A549 (cell line): Measurements from ENCODE around the gene HBG1. TPM values are rescaled to one million over a fixed set of nuclear protein-coding genes. Genes with fewer than 3 reads are reported as not detected.

Experiments used
- ATAC-seq, 2 experiments: fragments of 200-7000 bp in 1 of 2; fragments of >200 bp in 1 of 2; cut with Nextera tagmentation in 1 of 2; cut with Tn5 transposase in 1 of 2; 3 replicates each; pipeline versions ENCODE4 v1.8.0 to v1.9.1; 2018 to 2020; ENCODE audit warnings: mild to moderate bottlenecking in 1 of 2, moderate library complexity in 1 of 2
- CTCF ChIA-PET: fragments of 300-600 bp; sonication (Branson Sonifier 250); formaldehyde crosslinking; extraction: SDS; loops from one replicate; lab custom pipeline; 2021; ENCODE audit warnings: antibody characterized with exemption, inconsistent platforms; lab: Yijun Ruan, JAX
- POLR2A ChIA-PET: fragments of 350-600 bp; formaldehyde crosslinking; extraction: SDS; loops from one replicate; lab custom pipeline; 2021; ENCODE audit warnings: antibody characterized with exemption, inconsistent platforms; lab: Yijun Ruan, JAX
- DNase-seq, 2 experiments: peaks; one replicate each; pipeline versions ENCODE4 v3.0.0 to v3.0.0-alpha.2; 2011 to 2016; ENCODE audit warnings: low read depth in 1 of 2, low spot score in 1 of 2
- FAIRE-seq: peaks from 2 replicates; lab custom pipeline; 2011; peaks lifted over from hg19 to GRCh38; lab: Jason Lieb, UNC
- H3K27ac ChIP-seq, 2 experiments: fragments of >200 bp; sonication (Bioruptor Twin); formaldehyde crosslinking; 3 replicates each; pipeline ENCODE4 v1.5.1; 2016 to 2017
- H3K4me1 ChIP-seq: fragments of >200 bp; sonication (Bioruptor Twin); formaldehyde crosslinking; 3 replicates; pipeline ENCODE4 v1.6.1; 2016
- H3K4me2 ChIP-seq: fragments of >200 bp; sonication (Bioruptor Twin); formaldehyde crosslinking; 3 replicates; pipeline ENCODE4 v1.6.1; 2016
- H3K4me3 ChIP-seq: fragments of >200 bp; sonication (Bioruptor Twin); formaldehyde crosslinking; 3 replicates; pipeline ENCODE4 v1.5.1; 2016
- H3K9me3 ChIP-seq: fragments of >200 bp; sonication (Bioruptor Twin); formaldehyde crosslinking; 3 replicates; pipeline ENCODE4 v1.6.1; 2016
- BCL3 ChIP-seq: fragments of >200 bp; sonication (Bioruptor Twin); formaldehyde crosslinking; IDR thresholded peaks from 3 replicates; pipeline ENCODE4 v1.6.1; 2016
- CEBPB ChIP-seq, 2 experiments: fragments of >200 bp in 1 of 2; sonication (Bioruptor Twin) in 1 of 2; formaldehyde crosslinking in 1 of 2; IDR thresholded peaks; 2 replicates each; pipeline ENCODE4 v1.6.1; 2012 to 2016
- EHF ChIP-seq: fragments of 250-450 bp; sonication (Bioruptor Pico); IDR thresholded peaks from 2 replicates; pipeline ENCODE4 v1.5.0; 2020; ENCODE audit warnings: mild to moderate bottlenecking
- ELK1 ChIP-seq: fragments of 150-350 bp; IDR thresholded peaks from 2 replicates; pipeline ENCODE4 v1.6.1; 2014; ENCODE audit warnings: low read depth, mild to moderate bottlenecking, low read length
- ESRRA ChIP-seq: fragments of 150-350 bp; IDR thresholded peaks from 2 replicates; pipeline ENCODE4 v1.6.1; 2014; ENCODE audit warnings: mild to moderate bottlenecking, low read length, borderline replicate concordance
- FOXS1 ChIP-seq: fragments of 250-450 bp; sonication (Bioruptor Pico); IDR thresholded peaks from 2 replicates; pipeline ENCODE4 v1.5.0; 2020; ENCODE audit warnings: mild to moderate bottlenecking, moderate library complexity
- GATA3 ChIP-seq: IDR thresholded peaks from 2 replicates; pipeline ENCODE4 v1.6.1; 2012; ENCODE audit warnings: borderline replicate concordance
- HDAC2 ChIP-seq: fragments of 200-600 bp; sonication (generic); IDR thresholded peaks from 2 replicates; pipeline ENCODE4 v1.6.1; 2016
- HMGXB4 ChIP-seq: fragments of 250-450 bp; sonication (Bioruptor Pico); IDR thresholded peaks from 2 replicates; pipeline ENCODE4 v1.5.0; 2021; ENCODE audit warnings: mild to moderate bottlenecking, moderate library complexity, borderline replicate concordance
- HOXB13 ChIP-seq: fragments of 250-450 bp; sonication (Bioruptor Pico); IDR thresholded peaks from 2 replicates; pipeline ENCODE4 v1.5.0; 2020; ENCODE audit warnings: low read depth, mild to moderate bottlenecking, moderate library complexity
- JUNB ChIP-seq: fragments of >200 bp; sonication (Bioruptor Twin); formaldehyde crosslinking; IDR thresholded peaks from 2 replicates; pipeline ENCODE4 v1.6.1; 2016
- KDM1A ChIP-seq: fragments of 200-600 bp; sonication (generic); IDR thresholded peaks from 2 replicates; pipeline ENCODE4 v1.6.1; 2016; ENCODE audit warnings: low read depth, mild to moderate bottlenecking
- MAFK ChIP-seq: fragments of 450-650 bp; IDR thresholded peaks from 2 replicates; pipeline ENCODE4 v1.6.1; 2014; ENCODE audit not compliant: partially characterized antibody
- MAZ ChIP-seq: fragments of 150-350 bp; IDR thresholded peaks from 2 replicates; pipeline ENCODE4 v1.6.1; 2014; ENCODE audit warnings: antibody characterized with exemption, low read depth, low read length, borderline replicate concordance
- NPAS2 ChIP-seq: fragments of 250-450 bp; sonication (Bioruptor Pico); IDR thresholded peaks from 2 replicates; pipeline ENCODE4 v1.8.0; 2022; ENCODE audit warnings: mild to moderate bottlenecking, moderate library complexity, borderline replicate concordance
- NR3C1 ChIP-seq: fragments of >200 bp; sonication (Bioruptor Twin); formaldehyde crosslinking; IDR thresholded peaks from 3 replicates; pipeline ENCODE4 v1.6.1; 2017
- POLR2AphosphoS2 ChIP-seq: conservative IDR thresholded peaks from 2 replicates; pipeline ENCODE4 v1.6.1; 2012; ENCODE audit warnings: low read length, improper control_type of control experiment, inconsistent platforms
- RAD21 ChIP-seq, 2 experiments: fragments of >200 bp in 1 of 2; sonication (Bioruptor Twin) in 1 of 2; formaldehyde crosslinking in 1 of 2; IDR thresholded peaks in 1 of 2; conservative IDR thresholded peaks in 1 of 2; 2 replicates in 1 of 2; 3 replicates in 1 of 2; pipeline ENCODE4 v1.6.1; 2012 to 2018; ENCODE audit warnings: inconsistent platforms in 1 of 2
- REST ChIP-seq: fragments of 200-600 bp; sonication (generic); IDR thresholded peaks from 2 replicates; pipeline ENCODE4 v1.6.1; 2016; ENCODE audit warnings: antibody characterized with exemption, mild to moderate bottlenecking, moderate library complexity
- RNF2 ChIP-seq: fragments of 200-600 bp; sonication (generic); IDR thresholded peaks from 2 replicates; pipeline ENCODE4 v1.6.1; 2016; ENCODE audit warnings: low read depth, mild to moderate bottlenecking, antibody characterized with exemption, moderate library complexity, borderline replicate concordance
- SMC3 ChIP-seq: fragments of >200 bp; sonication (Bioruptor Twin); formaldehyde crosslinking; IDR thresholded peaks from 3 replicates; pipeline ENCODE4 v1.6.1; 2018; ENCODE audit warnings: inconsistent platforms
- SREBF2 ChIP-seq: fragments of 450-650 bp; IDR thresholded peaks from 2 replicates; pipeline ENCODE4 v1.6.1; 2014; ENCODE audit warnings: mild to moderate bottlenecking, moderate library complexity
- ZC3H11A ChIP-seq: fragments of 450-650 bp; IDR thresholded peaks from 2 replicates; pipeline ENCODE4 v1.6.1; 2014; ENCODE audit warnings: antibody characterized with exemption, mild to moderate bottlenecking
- WGBS: methylation state at CpG from one replicate; pipeline ENCODE4 v1.1.6; 2017; ENCODE audit errors: missing lambda C conversion rate; 5-methylcytosine and 5-hydroxymethylcytosine counted together
- polyA plus RNA-seq, 4 experiments: library from polyadenylated mRNA; depleted of rRNA in 3 of 4; stranded (reverse); fragments of >200 nt; fragmentation: RNase III in 1 of 4; extraction: RNeasy Plus Mini Kit Qiagen cat#74134 plus additional on column Dnase treatment in 1 of 4; gene quantifications; 2 replicates in 3 of 4; 3 replicates in 1 of 4; pipeline ENCODE4 v1.2.3, GENCODE V29; 2011 to 2017

The HBG1 gene
- polyA plus RNA-seq, 2 of the 4 experiments (the other 2 are of a cell fraction): not detected

GRCh38 chr11:5225480-5225871, 24.2 kb downstream of the HBG1 start:
- Histone ChIP-seq H3K4me3 (no peak overlapping the region), H3K4me1 (no peaks in the 10 kb centered on the region), H3K9me3 (no peaks in the 10 kb centered on the region), H3K27ac (no peak overlapping the region), H3K4me2 (no peak overlapping the region)
- ChIA-PET POLR2A (no interaction called here), CTCF (no interaction called here)
- no peak for TF ChIP-seq GATA3
- TF ChIP-seq ESRRA: no peak
- no peak for TF ChIP-seq HOXB13 (CRISPR knock-in tag)
- TF ChIP-seq EHF (CRISPR knock-in tag): no peak
- TF ChIP-seq FOXS1 (CRISPR knock-in tag): no peak
- no peak for TF ChIP-seq KDM1A
- no peak for TF ChIP-seq HMGXB4 (CRISPR knock-in tag)
- TF ChIP-seq RNF2: no peak
- no peak for TF ChIP-seq ZC3H11A
- TF ChIP-seq ELK1: no peak
- TF ChIP-seq JUNB: no peak
- no peak for TF ChIP-seq HDAC2
- no peak for TF ChIP-seq CEBPB (IDR thresholded peaks at IDR 0.05)
- no peak for TF ChIP-seq NPAS2 (CRISPR knock-in tag)
- no peak for FAIRE-seq
- no peak for DNase-seq
- WGBS: 29% methylated on average over 2 of the region's 2 CpGs
- ATAC-seq: no peak

- no peak overlapping the region for H3K27ac ChIP-seq
- DNase-seq (no peak), FAIRE-seq (no peak), ATAC-seq (no peak)
- WGBS: 46% methylated on average over 6 of the region's 6 CpGs
- TF ChIP-seq BCL3: no peak
- TF ChIP-seq ZC3H11A: no peak
- TF ChIP-seq HOXB13 (CRISPR knock-in tag): no peak
- no peak for TF ChIP-seq RAD21 (conservative IDR thresholded peaks at IDR 0.05 in 1 of 2, IDR thresholded peaks at IDR 0.05 in 1 of 2)
- no peak for TF ChIP-seq MAFK
- TF ChIP-seq POLR2AphosphoS2: no peak
- no peak for TF ChIP-seq REST
- no peak for TF ChIP-seq SMC3
- no peak for TF ChIP-seq GATA3
- TF ChIP-seq SREBF2: no peak
- TF ChIP-seq KDM1A: no peak
- no peak for TF ChIP-seq ELK1
- TF ChIP-seq MAZ: no peak
- no peak for TF ChIP-seq NR3C1
- POLR2A ChIA-PET: no interaction called here
- no peak overlapping the region for H3K4me2 ChIP-seq
- no peaks in the 10 kb centered on the region for H3K9me3 ChIP-seq
- H3K4me1 ChIP-seq: no peaks in the 10 kb centered on the region
- no peak overlapping the region for H3K4me3 ChIP-seq
- CTCF ChIA-PET: no interaction called here
Measured at GRCh38 chr11:5224538-5225479, 24.8 kb downstream of the HBG1 start.
